Activated CD4-positive, alpha-beta T cell treated with anti-CD3 and anti-CD28 coated beads, Interleukin-2, amount 50 U/mL, for 1 hour (primary cell): ENCODE data around the gene TMEM250.

Experiments used
- DNase-seq: peaks from one replicate; pipeline ENCODE4 v3.0.0-alpha.2; 2020

TMEM250 gene

GRCh38 chr9:136131629-136132511 is 13.2 kb upstream of the TMEM250 start:
- no peak for DNase-seq

DNA sequence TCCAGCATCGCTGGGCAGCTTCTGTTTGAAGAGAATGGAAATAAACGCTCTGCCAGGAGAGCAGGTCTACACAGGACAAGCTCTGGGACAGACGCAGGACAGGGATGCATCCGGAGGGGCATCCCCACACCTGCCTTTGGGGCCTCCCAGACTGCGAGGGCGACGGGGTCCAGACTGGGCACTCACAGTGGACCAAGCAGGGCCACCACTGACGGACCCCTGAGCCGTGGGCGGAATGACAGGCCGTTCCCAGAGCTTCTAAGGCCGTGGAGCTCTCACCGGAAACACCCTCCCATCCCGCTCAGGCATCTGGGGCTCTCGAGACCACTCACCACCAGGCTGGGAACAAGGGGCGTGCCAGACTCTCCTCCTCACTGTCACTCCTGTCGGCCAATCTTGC is 10.5 kb upstream of the TMEM250 start:
- no peak for DNase-seq

GRCh38 chr9:136128436-136128835 is 9.8 kb upstream of the TMEM250 start:
- no peak for DNase-seq

DNA sequence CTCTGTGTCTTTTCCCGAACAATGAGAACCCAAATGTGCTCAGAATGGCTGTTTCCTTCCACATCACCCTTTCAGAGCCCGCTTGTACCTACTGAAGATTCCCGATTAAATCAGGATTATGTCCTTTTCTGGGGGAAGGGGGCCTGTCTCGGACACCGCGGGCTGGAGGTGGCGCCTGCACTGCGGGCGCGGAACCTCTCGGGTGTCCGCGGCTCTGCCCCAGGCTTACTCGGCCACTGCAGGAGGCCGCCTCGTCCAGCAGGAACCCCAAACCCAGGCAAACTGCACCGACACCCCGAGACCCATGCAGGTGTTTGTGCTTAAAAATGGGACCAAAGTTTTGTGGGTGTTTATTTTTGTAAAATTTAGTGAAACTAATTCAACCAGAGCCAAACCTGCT is 8.6 kb upstream of the TMEM250 start:
- no peak for DNase-seq

- no peak for DNase-seq
Measured at GRCh38 chr9:136124976-136125692, 6.5 kb upstream of the TMEM250 start.

- peak; percentile 81 for DNase-seq
Measured at GRCh38 chr9:136122425-136123383, 4.0 kb upstream of the TMEM250 start.

- no peak for DNase-seq
Measured at GRCh38 chr9:136121801-136122200, 3.1 kb upstream of the TMEM250 start.

DNA sequence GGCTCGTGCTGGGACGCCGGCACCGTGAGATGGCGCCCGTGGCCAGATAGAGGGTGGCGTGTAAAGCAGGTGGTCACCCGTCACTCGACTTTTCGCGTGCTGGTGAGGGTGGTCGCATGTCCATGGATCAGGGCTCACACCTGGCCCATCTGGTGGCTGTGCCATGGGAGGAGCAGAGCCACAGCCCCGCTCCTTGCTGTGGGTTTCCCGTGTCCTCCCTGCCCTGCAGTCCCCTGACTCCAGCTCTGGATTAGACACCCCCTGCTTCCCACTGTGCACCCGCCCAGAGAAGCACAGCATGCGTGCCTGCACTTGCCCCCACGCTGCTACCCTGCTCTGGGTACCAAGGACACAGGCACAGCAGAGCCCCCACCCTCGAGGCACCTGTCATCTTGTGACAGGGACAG is 1.8 kb upstream of the TMEM250 start:
- no peak for DNase-seq

GRCh38 chr9:136119883-136120393 is 1.3 kb upstream of the TMEM250 start:
- no peak for DNase-seq

DNA sequence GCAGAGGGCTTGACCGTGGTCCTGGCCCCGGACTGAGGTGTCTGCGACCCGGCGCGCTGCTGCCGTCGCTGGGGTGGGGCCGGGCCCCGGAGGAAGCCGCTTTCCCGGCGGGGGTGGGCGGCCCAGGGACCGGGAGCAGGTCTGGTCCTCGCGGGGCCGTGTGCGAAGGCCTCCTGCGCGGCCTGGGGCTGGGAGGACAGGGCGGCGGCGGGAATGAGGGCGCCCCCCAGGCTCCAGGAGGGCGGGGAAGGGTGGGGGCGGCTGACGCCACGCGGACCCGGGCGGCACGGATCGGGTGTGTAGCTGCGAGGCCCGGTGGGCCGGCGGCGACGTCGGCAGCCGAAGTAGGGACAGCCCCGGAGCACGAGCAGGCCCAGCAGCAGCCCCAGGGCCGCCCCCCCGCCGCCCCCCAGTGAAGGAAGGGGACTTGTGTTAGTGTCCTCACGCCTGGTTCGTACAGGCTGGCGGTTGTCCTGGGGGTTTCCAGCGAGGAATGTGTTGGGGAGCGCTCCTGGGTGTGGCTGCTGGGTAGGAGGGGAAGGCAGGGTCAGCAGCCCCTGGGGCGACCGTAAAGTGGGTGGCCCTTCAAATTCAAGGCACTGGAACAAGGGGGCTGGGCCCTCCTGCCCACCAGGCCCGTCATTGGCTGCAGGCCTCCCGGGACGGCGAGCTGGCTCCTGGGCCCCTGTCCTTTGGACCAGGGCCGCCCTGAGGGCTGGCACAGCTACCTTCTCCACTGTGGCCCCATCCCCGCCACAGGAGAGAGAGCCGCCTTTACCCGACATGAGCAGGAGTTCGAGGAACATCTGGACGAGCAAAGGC is 597 bp upstream of the TMEM250 start:
- DNase-seq = no peak

DNA sequence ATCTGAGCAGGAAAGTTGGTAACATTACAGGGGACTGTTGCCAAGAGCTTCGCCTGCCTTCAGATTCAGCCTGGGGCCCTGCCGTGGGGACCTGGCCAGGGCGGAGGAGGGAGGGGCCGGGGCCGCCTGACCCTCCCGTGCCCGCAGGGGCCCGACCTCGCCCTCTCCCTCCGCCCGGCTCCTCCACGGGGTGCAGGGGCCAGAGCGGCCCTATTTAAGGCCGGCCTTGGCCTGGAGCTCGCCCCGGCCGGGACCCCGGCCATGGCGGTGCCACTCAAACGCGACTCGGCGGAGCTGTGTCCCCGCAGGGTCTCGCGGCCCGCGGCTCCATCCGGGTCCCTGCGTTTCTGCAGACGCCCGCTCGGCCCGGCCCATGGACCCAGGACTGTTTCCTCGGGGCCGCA is 757 bp downstream of the TMEM250 start:
- no peak for DNase-seq

GRCh38 chr9:136117291-136117915 is 1.3 kb downstream of the TMEM250 start:
- DNase-seq = no peak

DNA sequence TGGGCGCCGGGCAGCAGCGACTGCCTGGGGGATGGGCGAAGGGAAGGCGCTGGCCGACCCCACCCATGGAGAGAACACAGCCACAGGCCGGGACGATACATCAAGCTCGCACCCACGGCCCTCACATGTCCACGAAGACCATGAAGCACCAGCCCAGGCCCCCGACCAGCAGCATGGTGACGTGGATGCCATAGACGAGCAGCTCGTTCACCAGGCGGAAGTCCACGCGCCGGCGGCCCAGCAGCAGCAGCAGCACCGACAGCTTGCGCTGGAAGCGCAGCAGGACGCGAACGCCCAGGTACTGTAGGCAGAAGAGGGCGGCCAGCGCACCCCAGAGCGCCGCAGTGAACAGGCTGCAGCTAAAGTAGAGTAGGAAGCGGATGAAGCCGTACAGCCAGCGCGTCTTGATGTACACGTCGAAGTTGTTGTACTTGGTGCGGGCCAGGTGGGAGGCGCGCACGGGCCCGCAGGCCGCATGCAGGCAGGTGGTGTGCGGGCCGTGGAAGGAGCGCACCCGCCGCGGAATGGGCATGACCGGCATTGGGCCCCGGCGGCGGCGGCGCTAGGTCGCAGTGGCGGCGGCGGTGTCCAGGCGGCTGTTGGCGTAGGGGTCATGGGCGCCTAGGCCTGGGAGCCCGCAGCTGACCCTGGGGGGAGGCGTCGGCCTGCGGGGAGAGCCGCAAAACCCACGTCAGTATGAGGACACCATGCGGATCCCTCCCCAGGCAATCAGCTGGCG is 2.1 kb downstream of the TMEM250 start:
- DNase-seq = no peak

GRCh38 chr9:136115641-136116359 is 2.9 kb downstream of the TMEM250 start:
- no peak for DNase-seq

- DNase-seq = no peak
Measured at GRCh38 chr9:136115206-136115605, 3.5 kb downstream of the TMEM250 start.

DNA sequence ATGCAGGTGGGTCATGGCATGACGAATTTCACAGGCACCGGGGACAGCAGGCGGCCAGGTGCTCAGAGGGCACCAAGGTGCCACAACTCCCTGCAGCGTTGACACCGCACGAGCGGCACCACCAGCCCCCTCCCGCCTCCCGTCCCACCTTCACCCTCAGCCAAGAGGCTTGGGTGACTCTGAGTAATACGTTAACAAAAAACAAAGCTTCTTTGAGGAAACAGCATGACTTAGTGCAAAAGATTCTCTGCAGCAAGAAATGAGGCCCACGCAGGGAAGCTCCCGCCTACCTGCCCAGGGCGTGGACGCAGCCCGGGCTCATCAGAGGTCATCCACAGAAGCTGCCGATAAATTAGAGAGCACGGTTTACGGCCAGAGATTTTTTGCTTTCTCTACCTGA is 4.1 kb downstream of the TMEM250 start:
- DNase-seq = no peak

- DNase-seq = no peak
Measured at GRCh38 chr9:136112541-136112940, 6.1 kb downstream of the TMEM250 start.

- DNase-seq = no peak
Measured at GRCh38 chr9:136111910-136112309, 6.8 kb downstream of the TMEM250 start.

GRCh38 chr9:136111190-136111589 is 7.5 kb downstream of the TMEM250 start:
- no peak for DNase-seq
